HT1080 (cell line): ENCODE measurements around the gene ZNF516. TPM values are rescaled to one million over a fixed set of nuclear protein-coding genes. Genes with fewer than 3 reads are reported as not detected.

Experiments
- DNase-seq: peaks from one replicate; pipeline ENCODE4 v3.0.0-alpha.2; 2015; ENCODE audit warnings: low read depth
- total RNA-seq: library from RNA; depleted of rRNA; stranded (reverse); fragments of >200 nt; shearing (Covaris generic); gene quantifications from 2 replicates; pipeline ENCODE4 v1.2.3, GENCODE V29; 2014

Gene ZNF516
- total RNA-seq, 1 experiment from 2014 or later: 5.3 TPM

GRCh38 chr18:76442413-76443171 lies 52.5 kb downstream of the ZNF516 start:
- no peak for DNase-seq

GRCh38 chr18:76441668-76442412 lies 53.2 kb downstream of the ZNF516 start:
- no peak for DNase-seq

- DNase-seq: no peak
Measured at GRCh38 chr18:76441002-76441667, 53.9 kb downstream of the ZNF516 start.

GRCh38 chr18:76437910-76438309 lies 57.1 kb downstream of the ZNF516 start:
- no peak for DNase-seq

- DNase-seq: no peak
Measured at GRCh38 chr18:76437011-76437410, 58.0 kb downstream of the ZNF516 start.

- DNase-seq: no peak
Measured at GRCh38 chr18:76436342-76436741, 58.7 kb downstream of the ZNF516 start.

- no peak for DNase-seq
Measured at GRCh38 chr18:76435316-76435989, 59.6 kb downstream of the ZNF516 start.

- no peak for DNase-seq
Measured at GRCh38 chr18:76434452-76434851, 60.6 kb downstream of the ZNF516 start.

- no peak for DNase-seq
Measured at GRCh38 chr18:76433788-76434187, 61.3 kb downstream of the ZNF516 start.

- DNase-seq: no peak
Measured at GRCh38 chr18:76432970-76433767, 61.9 kb downstream of the ZNF516 start.

- no peak for DNase-seq
Measured at GRCh38 chr18:76432274-76432755, 62.7 kb downstream of the ZNF516 start.

GRCh38 chr18:76431437-76432273 lies 63.4 kb downstream of the ZNF516 start:
- DNase-seq: no peak

GRCh38 chr18:76430636-76431035 lies 64.4 kb downstream of the ZNF516 start:
- no peak for DNase-seq

GRCh38 chr18:76429262-76430126 lies 65.5 kb downstream of the ZNF516 start:
- no peak for DNase-seq

GRCh38 chr18:76428396-76429261 lies 66.4 kb downstream of the ZNF516 start:
- DNase-seq: no peak

GRCh38 chr18:76426737-76427305 lies 68.2 kb downstream of the ZNF516 start:
- no peak for DNase-seq
